Spleen (tissue), 11 donors: Measurements from ENCODE around the gene FBXO33. TPM values are rescaled to one million over a fixed set of nuclear protein-coding genes. Genes with fewer than 3 reads are reported as not detected.

Experiments
- DNase-seq: peaks from one replicate; pipeline ENCODE4 v3.0.0-alpha.2; 2020
- H3K27ac ChIP-seq, 8 donors: fragments of 200-600 bp; sonication (generic) in 7 of 8; 1 replicate in 4 of 8; 2 replicates in 4 of 8; pipeline versions ENCODE4 v1.5.0 to v1.8.0; 2016 to 2021; ENCODE audit warnings: inconsistent platforms in 4 of 8, mild to moderate bottlenecking in 4 of 8, moderate library complexity in 1 of 8
- H3K27me3 ChIP-seq, 7 donors: fragments of 200-600 bp; sonication (generic) in 6 of 7; replicated peaks in 1 of 7; 1 replicate in 4 of 7; 2 replicates in 3 of 7; pipeline versions ENCODE4 v1.5.0 to v1.8.0; 2016 to 2021; ENCODE audit warnings: inconsistent platforms in 3 of 7, mild to moderate bottlenecking in 1 of 7
- H3K36me3 ChIP-seq, 6 donors: fragments of 200-600 bp; sonication (generic) in 5 of 6; 1 replicate in 4 of 6; 2 replicates in 2 of 6; pipeline versions ENCODE4 v1.5.0 to v1.8.0; 2016 to 2021; ENCODE audit warnings: inconsistent platforms in 2 of 6
- H3K4me1 ChIP-seq, 6 donors: fragments of 200-600 bp; sonication (generic) in 5 of 6; 1 replicate in 3 of 6; 2 replicates in 3 of 6; pipeline versions ENCODE4 v1.5.0 to v1.8.0; 2016 to 2021; ENCODE audit warnings: inconsistent platforms in 3 of 6
- H3K4me3 ChIP-seq, 8 donors: fragments of 200-600 bp; sonication (generic) in 7 of 8; 1 replicate in 4 of 8; 2 replicates in 4 of 8; pipeline versions ENCODE4 v1.5.0 to v1.8.0; 2016 to 2021; ENCODE audit warnings: inconsistent platforms in 4 of 8, mild to moderate bottlenecking in 4 of 8, moderate library complexity in 2 of 8
- H3K9me3 ChIP-seq, 8 donors: fragments of 200-600 bp; sonication (generic) in 7 of 8; 1 replicate in 4 of 8; 2 replicates in 4 of 8; pipeline versions ENCODE4 v1.5.0 to v1.8.0; 2016 to 2021; ENCODE audit warnings: inconsistent platforms in 4 of 8
- POLR2A ChIP-seq, 3 donors: fragments of 450-650 bp; IDR thresholded peaks; one replicate each; pipeline ENCODE4 v1.5.1; 2017; ENCODE audit warnings: antibody characterized with exemption in 3 of 3, mild to moderate bottlenecking in 1 of 3
- POLR2AphosphoS5 ChIP-seq, 3 donors: sonication (generic); formaldehyde crosslinking; IDR thresholded peaks; one replicate each; pipeline ENCODE4 v1.5.1; 2017; ENCODE audit warnings: antibody characterized with exemption in 3 of 3
- WGBS, 5 donors: extraction: QIAGEN DNeasy Blood & Tissue Kit in 3 of 5; methylation state at CpG; one replicate each; pipeline versions ENCODE4 v1.1.5 to v1.1.7; 2013 to 2018; 5-methylcytosine and 5-hydroxymethylcytosine counted together
- intact Hi-C: fragments of 100-400 bp; cut with DNase I; formaldehyde crosslinking; loops from one replicate; pipeline ENCODE4 v1.15.0; 2023; ENCODE audit warnings: low total_unique reads
- polyA plus RNA-seq, 3 donors: library from polyadenylated mRNA; stranded (reverse); fragments of 200-250 nt; gene quantifications; one replicate each; pipeline ENCODE4 v1.2.1, GENCODE V29; 2013
- total RNA-seq, 7 donors: library from RNA; depleted of rRNA in 3 of 7; stranded (reverse); fragments of >200 nt in 3 of 7; fragmentation: NEBNext Ultra II Directional in 4 of 7; extraction: Animal tissue kit (Norgen Biotek cat#: 25700) in 4 of 7; gene quantifications; one replicate each; pipeline versions ENCODE4 v1.1.0 to v1.2.1, GENCODE V29; 2016 to 2021
- TF ChIP-seq, protein P1 (sequence below), 11 experiments: fragments of 200-600 bp in 7 of 11; fragments of 450-650 bp in 4 of 11; sonication (generic) in 4 of 11; IDR thresholded peaks in 8 of 11; conservative IDR thresholded peaks in 3 of 11; 1 replicate in 7 of 11; 2 replicates in 4 of 11; pipeline versions ENCODE4 v1.4.0 to v1.8.0; 2016 to 2021; ENCODE audit warnings: antibody characterized with exemption in 11 of 11, inconsistent platforms in 4 of 11, mild to moderate bottlenecking in 1 of 11
- donor health status: healthy with polysubstance abuse.
- donor health status: DM: no; HTN: no; CAD: no; lungs with moderate emphysema.
- donor health status: DM: no; HTN: no; CAD: no.
- donor health status: Bipolar disorder and iron deficiency.
- donor health status: healthy.
- donor health status: DM: no; HTN: no; CAD: no.
- donor health status: DM: yes; HTN: yes; CAD: no.

The FBXO33 gene
- total and polyA plus RNA-seq, 10 donors = 6.0 to 24.1 (median 12.6) TPM

DNA sequence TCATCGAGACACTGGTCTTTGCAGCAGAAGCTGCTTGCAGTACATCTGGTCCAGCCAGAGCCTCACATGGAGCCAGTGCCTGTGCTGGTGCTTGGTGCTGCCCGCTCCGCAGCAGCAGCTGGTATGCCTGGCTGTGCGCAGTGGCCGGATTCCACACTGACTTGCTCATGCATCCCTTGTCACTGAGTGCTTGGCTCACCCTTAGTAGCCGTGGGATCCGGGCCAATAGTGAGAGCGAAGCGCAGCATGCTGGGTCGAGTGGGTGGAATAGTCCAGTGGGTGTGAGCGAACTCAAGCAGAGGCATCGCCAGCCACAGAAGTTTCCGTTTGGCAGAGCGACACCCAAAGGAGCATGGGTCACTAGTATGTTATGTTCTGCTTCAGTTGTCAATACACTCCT lies 10.1 kb upstream of the FBXO33 start:
- TF ChIP-seq, protein P1, sequence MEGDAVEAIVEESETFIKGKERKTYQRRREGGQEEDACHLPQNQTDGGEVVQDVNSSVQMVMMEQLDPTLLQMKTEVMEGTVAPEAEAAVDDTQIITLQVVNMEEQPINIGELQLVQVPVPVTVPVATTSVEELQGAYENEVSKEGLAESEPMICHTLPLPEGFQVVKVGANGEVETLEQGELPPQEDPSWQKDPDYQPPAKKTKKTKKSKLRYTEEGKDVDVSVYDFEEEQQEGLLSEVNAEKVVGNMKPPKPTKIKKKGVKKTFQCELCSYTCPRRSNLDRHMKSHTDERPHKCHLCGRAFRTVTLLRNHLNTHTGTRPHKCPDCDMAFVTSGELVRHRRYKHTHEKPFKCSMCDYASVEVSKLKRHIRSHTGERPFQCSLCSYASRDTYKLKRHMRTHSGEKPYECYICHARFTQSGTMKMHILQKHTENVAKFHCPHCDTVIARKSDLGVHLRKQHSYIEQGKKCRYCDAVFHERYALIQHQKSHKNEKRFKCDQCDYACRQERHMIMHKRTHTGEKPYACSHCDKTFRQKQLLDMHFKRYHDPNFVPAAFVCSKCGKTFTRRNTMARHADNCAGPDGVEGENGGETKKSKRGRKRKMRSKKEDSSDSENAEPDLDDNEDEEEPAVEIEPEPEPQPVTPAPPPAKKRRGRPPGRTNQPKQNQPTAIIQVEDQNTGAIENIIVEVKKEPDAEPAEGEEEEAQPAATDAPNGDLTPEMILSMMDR (IDR thresholded peaks at IDR 0.05 in 8 of 11, conservative IDR thresholded peaks at IDR 0.05 in 3 of 11) = no peak
- TF ChIP-seq POLR2AphosphoS5 (IDR thresholded peaks at IDR 0.05) = no peak
- TF ChIP-seq POLR2A (IDR thresholded peaks at IDR 0.05) = no peak
- WGBS, 5 donors = 92 to 97% (median 96%) methylated on average over 10 to 14 of the region's 14 CpGs
- Histone ChIP-seq H3K4me1 (no peaks in the 10 kb centered on the region), H3K36me3 (no peaks in the 10 kb centered on the region), H3K4me3 (no peak overlapping the region), H3K27me3 (no peaks in the 10 kb centered on the region), H3K27ac (no peak overlapping the region), H3K9me3 (peaks cover 0 to 18% (median 10%) of the 10 kb centered on the region in 8 donors)
- intact Hi-C loops = no loop called here
- DNase-seq = peak; percentile 66

DNA sequence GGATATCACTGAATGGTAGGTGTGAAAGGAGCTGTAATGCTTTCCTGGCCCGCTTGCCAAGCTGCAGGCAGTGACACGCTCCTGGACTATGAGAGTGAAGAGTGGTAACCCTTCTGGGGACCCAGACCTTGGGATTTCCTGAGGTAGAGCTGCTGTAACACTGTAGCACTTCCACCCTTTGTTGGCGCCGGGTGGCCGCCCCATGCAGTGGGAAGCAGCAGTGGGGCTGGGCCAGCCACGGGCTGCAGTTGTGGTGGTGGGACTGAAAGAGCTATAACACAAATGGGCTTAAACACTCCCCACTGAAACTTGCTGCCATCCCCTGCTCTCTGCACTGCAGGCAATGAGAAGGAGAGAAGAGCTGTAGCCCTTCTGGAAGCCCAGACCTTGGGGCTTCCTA lies 9.6 kb upstream of the FBXO33 start:
- intact Hi-C loops = no loop called here
- no peak overlapping the region for H3K27ac ChIP-seq
- TF ChIP-seq, protein P1 (IDR thresholded peaks at IDR 0.05 in 8 of 11, conservative IDR thresholded peaks at IDR 0.05 in 3 of 11) = no peak
- TF ChIP-seq POLR2AphosphoS5 (IDR thresholded peaks at IDR 0.05) (no peak), POLR2A (IDR thresholded peaks at IDR 0.05) (no peak)
- H3K27me3 ChIP-seq = no peaks in the 10 kb centered on the region
- peaks cover 0 to 18% (median 10%) of the 10 kb centered on the region in 8 donors for H3K9me3 ChIP-seq
- no peak overlapping the region for H3K4me3 ChIP-seq
- no peak for DNase-seq
- no peaks in the 10 kb centered on the region for H3K36me3 ChIP-seq
- H3K4me1 ChIP-seq = no peaks in the 10 kb centered on the region
- WGBS, 5 donors = 78 to 97% (median 90%) methylated on average over 6 of the region's 6 CpGs

DNA sequence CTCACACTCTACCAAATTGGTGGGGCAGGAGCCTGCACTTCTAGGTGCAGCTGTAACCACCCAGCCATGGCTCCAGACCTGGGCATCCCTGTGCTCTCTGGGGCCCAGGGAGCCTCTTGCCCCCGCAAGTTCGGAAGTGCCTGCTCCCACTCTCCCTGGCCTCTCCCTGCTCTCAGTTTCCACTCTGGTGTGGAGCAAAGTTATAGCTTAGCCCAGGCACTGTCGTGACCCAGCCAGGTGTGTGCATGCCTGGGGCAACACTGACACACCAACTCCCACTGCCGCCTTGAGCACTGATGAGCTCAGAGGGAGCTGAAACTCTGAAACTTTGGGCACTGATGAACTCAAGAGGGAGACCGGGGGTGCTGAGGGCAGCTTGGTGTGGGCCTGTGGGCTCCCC lies 8.7 kb upstream of the FBXO33 start:
- DNase-seq = no peak
- Histone ChIP-seq H3K36me3 (no peaks in the 10 kb centered on the region), H3K9me3 (peaks cover 0 to 18% (median 10%) of the 10 kb centered on the region in 8 donors), H3K4me1 (no peaks in the 10 kb centered on the region), H3K27ac (no peak overlapping the region), H3K27me3 (no peaks in the 10 kb centered on the region), H3K4me3 (no peak overlapping the region)
- TF ChIP-seq POLR2A (IDR thresholded peaks at IDR 0.05) = no peak
- TF ChIP-seq, protein P1 (IDR thresholded peaks at IDR 0.05 in 8 of 11, conservative IDR thresholded peaks at IDR 0.05 in 3 of 11) = no peak
- no peak for TF ChIP-seq POLR2AphosphoS5 (IDR thresholded peaks at IDR 0.05)
- intact Hi-C loops = no loop called here
- WGBS, 5 donors = 80 to 98% (median 88%) methylated on average over 5 of the region's 5 CpGs

DNA sequence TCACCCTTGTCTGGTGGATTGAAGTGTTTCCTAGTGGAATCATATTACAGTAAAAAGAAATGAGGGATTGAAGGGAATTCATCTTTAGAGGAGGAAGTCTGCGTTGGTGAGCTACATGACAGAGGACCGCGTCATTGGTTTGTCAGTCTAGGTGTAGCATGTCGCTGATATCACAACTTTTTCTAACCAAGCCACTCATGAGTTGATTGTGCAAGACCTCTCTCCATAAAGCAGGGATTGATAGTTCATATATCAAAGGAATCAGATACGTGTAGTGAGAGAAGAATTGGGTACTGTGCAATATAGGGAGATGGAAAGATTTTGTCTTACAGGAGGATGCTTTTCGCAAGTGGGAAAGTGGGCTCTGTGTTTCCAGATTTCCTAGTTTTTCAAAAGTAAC lies 3.0 kb upstream of the FBXO33 start:
- Histone ChIP-seq H3K27ac (no peak overlapping the region), H3K27me3 (no peaks in the 10 kb centered on the region), H3K9me3 (no peaks in the 10 kb centered on the region), H3K4me3 (no peak overlapping the region), H3K4me1 (peaks cover 7 to 22% (median 15%) of the 10 kb centered on the region in 6 donors), H3K36me3 (no peaks in the 10 kb centered on the region)
- no peak for DNase-seq
- TF ChIP-seq, protein P1 (IDR thresholded peaks at IDR 0.05 in 8 of 11, conservative IDR thresholded peaks at IDR 0.05 in 3 of 11) = no peak
- TF ChIP-seq POLR2A (IDR thresholded peaks at IDR 0.05) (no peak), POLR2AphosphoS5 (IDR thresholded peaks at IDR 0.05) (no peak)
- intact Hi-C loops = loop anchor here (10.0 kb wide), 1 partner anchor 330 kb away; the partner anchor contains the start of gene SEC23A
- 84 to 96% (median 93%) methylated on average over 6 of the region's 6 CpGs for WGBS, 5 donors
